K562 (cell line): ENCODE data around the gene CFP. TPM values are rescaled to one million over a fixed set of nuclear protein-coding genes. Genes with fewer than 3 reads are reported as not detected.
A peak's percentile ranks its signal among the peaks of the same experiment; 100 is the strongest.

Experiments used
- ARID1B ChIP-seq: fragments of 450-650 bp; IDR thresholded peaks from 2 replicates; pipeline ENCODE4 v1.6.1; 2016; ENCODE audit warnings: antibody characterized with exemption, mild to moderate bottlenecking, inconsistent platforms
- CEBPG ChIP-seq, 3 experiments: fragments of 200-800 bp in 1 of 3; sonication (Bioruptor generic) in 1 of 3; sonication (generic) in 1 of 3; formaldehyde crosslinking in 1 of 3; IDR thresholded peaks in 2 of 3; conservative IDR thresholded peaks in 1 of 3; 2 replicates each; pipeline versions ENCODE4 v1.6.1 to v1.8.0; 2016 to 2022; ENCODE audit warnings: missing compliant biosample characterization in 2 of 3, missing genetic modification characterization in 2 of 3, mild to moderate bottlenecking in 1 of 3, missing genetic modification reagents in 1 of 3
- ELF1 ChIP-seq: fragments of 200-800 bp; sonication (Bioruptor generic); IDR thresholded peaks from 2 replicates; pipeline ENCODE4 v1.6.1; 2016; ENCODE audit warnings: missing genetic modification characterization, missing compliant biosample characterization
- ESRRA ChIP-seq: fragments of 450-650 bp; IDR thresholded peaks from 2 replicates; pipeline ENCODE4 v1.6.1; 2014; ENCODE audit warnings: low read depth, mild to moderate bottlenecking, moderate library complexity, borderline replicate concordance
- ETV5 ChIP-seq: sonication (generic); formaldehyde crosslinking; IDR thresholded peaks from 2 replicates; pipeline ENCODE4 v1.4.0; 2020; ENCODE audit warnings: low read depth, mild to moderate bottlenecking, missing genetic modification reagents
- GABPA ChIP-seq: fragments of 200-800 bp; sonication (Bioruptor generic); conservative IDR thresholded peaks from 2 replicates; pipeline ENCODE4 v1.6.1; 2016; ENCODE audit warnings: low read depth, missing genetic modification characterization, missing compliant biosample characterization
- MYC ChIP-seq, 2 experiments: fragments of 250-450 bp in 1 of 2; sonication (Bioruptor Pico) in 1 of 2; IDR thresholded peaks; 2 replicates each; pipeline versions ENCODE4 v1.5.1 to v1.6.1; 2012 to 2021; ENCODE audit warnings: low read depth in 2 of 2, borderline replicate concordance in 1 of 2, improper control_type of control experiment in 1 of 2, low read length in 1 of 2, mild to moderate bottlenecking in 1 of 2, moderate library complexity in 1 of 2
- SP1 ChIP-seq: sonication (generic); formaldehyde crosslinking; IDR thresholded peaks from 2 replicates; pipeline ENCODE4 v1.8.1; 2022; ENCODE audit warnings: mild to moderate bottlenecking, missing genetic modification reagents
- SP2 ChIP-seq: IDR thresholded peaks from 2 replicates; pipeline ENCODE4 v1.6.1; 2011; ENCODE audit warnings: mild to moderate bottlenecking, low read depth, low read length, moderate library complexity; ENCODE audit not compliant: poor library complexity, severe bottlenecking; ENCODE audit errors: extremely low read depth
- TCF7 ChIP-seq: sonication (generic); IDR thresholded peaks from 2 replicates; pipeline ENCODE4 v1.6.1; 2016; ENCODE audit warnings: antibody characterized with exemption, borderline replicate concordance
- TOE1 ChIP-seq, 2 experiments: fragments of 450-650 bp in 1 of 2; sonication (generic) in 1 of 2; formaldehyde crosslinking in 1 of 2; IDR thresholded peaks; 2 replicates each; pipeline versions ENCODE4 v1.7.1 to v1.8.0; 2016 to 2022; ENCODE audit warnings: borderline replicate concordance in 2 of 2, mild to moderate bottlenecking in 2 of 2, antibody characterized with exemption in 1 of 2, inconsistent platforms in 1 of 2, low read depth in 1 of 2, missing genetic modification reagents in 1 of 2, moderate library complexity in 1 of 2
- YY1 ChIP-seq, 3 experiments: IDR thresholded peaks; 2 replicates each; pipeline ENCODE4 v1.6.1; 2011; ENCODE audit warnings: low read length in 2 of 3, mild to moderate bottlenecking in 2 of 3, moderate library complexity in 2 of 3, borderline replicate concordance in 1 of 3, control low read depth in 1 of 3, low read depth in 1 of 3; ENCODE audit not compliant: insufficient read depth in 3 of 3, insufficient replicate concordance in 2 of 3, control insufficient read depth in 1 of 3, insufficient read length in 1 of 3; ENCODE audit errors: extremely low read depth in 1 of 3
- ZNF197 ChIP-seq: fragments of 200-800 bp; sonication (Bioruptor generic); IDR thresholded peaks from 2 replicates; pipeline ENCODE4 v1.6.1; 2016; ENCODE audit warnings: low read depth, missing genetic modification characterization, missing compliant biosample characterization
- ZNF239 ChIP-seq: fragments of 250-450 bp; sonication (Bioruptor Pico); IDR thresholded peaks from 2 replicates; pipeline ENCODE4 v1.4.0; 2020; ENCODE audit warnings: mild to moderate bottlenecking
- polyA plus RNA-seq, 8 experiments: library from polyadenylated mRNA; depleted of rRNA in 4 of 8; stranded (reverse) in 5 of 8; unstranded in 3 of 8; fragments of >200 nt; fragmentation: Nextera tagmentation in 2 of 8; fragmentation: Illumina TruSeq in 1 of 8; extraction: Ambion mirVana in 2 of 8; extraction: Trizol in 1 of 8; gene quantifications; 2 replicates each; pipeline versions ENCODE4 v1.2.1 to v1.2.3, GENCODE V29; 2011 to 2014; ENCODE audit warnings: inconsistent platforms in 1 of 8, missing spikeins in 1 of 8
- total RNA-seq, 7 experiments: library from RNA; depleted of rRNA in 6 of 7; stranded (reverse); fragments of >200 nt in 6 of 7; fragmentation: Illumina TruSeq in 2 of 7; extraction: Trizol in 2 of 7; gene quantifications; 2 replicates each; pipeline versions ENCODE4 v1.2.1 to v1.2.3, GENCODE V29; 2011 to 2021; ENCODE audit warnings: low replicate concordance in 1 of 7
- TF ChIP-seq, protein P1 (sequence below): fragments of 450-650 bp; IDR thresholded peaks from 2 replicates; pipeline ENCODE4 v1.6.1; 2016; ENCODE audit warnings: missing biosample characterization, missing genetic modification characterization
- TF ChIP-seq, protein P2 (sequence below): fragments of 450-650 bp; IDR thresholded peaks from 2 replicates; pipeline ENCODE4 v1.6.1; 2016; ENCODE audit warnings: mild to moderate bottlenecking

CFP gene
- total and polyA plus RNA-seq, 9 of the 15 experiments (the other 6 are each of a cell fraction or from before 2014, with no cell fraction given): 0.18 to 2.0 (median 0.55) TPM

DNA sequence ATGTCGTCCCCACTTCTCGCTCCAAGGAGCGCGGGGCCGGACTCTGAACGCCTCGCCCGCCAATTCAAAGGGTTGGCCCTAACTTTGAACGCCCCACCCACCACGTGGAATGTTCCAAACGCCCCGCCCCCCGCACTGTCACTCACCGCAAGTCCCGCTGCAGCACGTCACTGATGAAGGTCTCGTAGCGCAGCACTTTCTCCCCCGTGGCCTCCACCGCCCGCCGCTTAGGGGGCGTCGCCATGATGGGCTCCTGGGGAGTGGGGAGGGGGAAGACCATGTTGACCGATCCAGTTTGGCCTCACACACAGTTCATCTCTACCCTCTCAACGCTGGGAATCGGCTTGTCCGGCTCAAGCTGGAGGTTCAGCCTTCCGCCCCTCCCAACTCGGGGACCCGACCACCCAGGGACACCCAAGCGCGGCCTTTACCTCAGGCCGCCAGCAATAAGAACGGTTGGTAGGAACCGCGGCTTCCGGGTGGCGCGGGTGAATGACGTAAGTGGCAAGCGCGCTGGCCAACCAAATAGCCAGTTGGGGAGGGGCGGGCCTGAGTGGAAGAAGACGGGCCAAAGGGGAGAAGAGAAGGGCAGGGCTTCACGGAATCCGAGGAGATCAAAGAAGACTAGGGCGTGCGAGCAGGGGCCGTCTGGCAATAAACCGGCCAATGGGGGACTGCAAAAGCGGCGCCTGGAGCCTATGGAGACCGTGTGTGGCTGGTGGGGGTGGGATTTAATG, 29.1 kb upstream of the CFP start, which contains the start of gene UXT (continued):
- TF ChIP-seq CEBPG (CRISPR knock-in tag; IDR thresholded peaks at IDR 0.05): no peak
- TF ChIP-seq CEBPG (tag; conservative IDR thresholded peaks at IDR 0.05 in 1 of 2, IDR thresholded peaks at IDR 0.05 in 1 of 2): no peak
- TF ChIP-seq YY1 (IDR thresholded peaks at IDR 0.05; ENCODE audit: borderline replicate concordance in 1 of 3, control insufficient read depth in 1 of 3, extremely low read depth in 1 of 3, insufficient read depth in 3 of 3, insufficient read length in 1 of 3, insufficient replicate concordance in 2 of 3, low read depth in 1 of 3, low read length in 2 of 3): peak in 2 of 3 experiments; percentile 54 to 81
- peak; percentile 96 for TF ChIP-seq TCF7
- peak; percentile 98 for TF ChIP-seq ELF1 (tag)
- TF ChIP-seq MYC (IDR thresholded peaks at IDR 0.05; ENCODE audit: low read depth, low read length): peak; percentile 87
- peak; percentile 59; the same call in 1 of the 2 replicates for TF ChIP-seq MYC (CRISPR knock-in tag; IDR thresholded peaks at IDR 0.05; ENCODE audit: borderline replicate concordance, low read depth)
- TF ChIP-seq TOE1 (IDR thresholded peaks at IDR 0.05; ENCODE audit: borderline replicate concordance): peak; percentile 78; the same call in 1 of the 2 replicates
- no peak for TF ChIP-seq TOE1 (CRISPR knock-in tag; IDR thresholded peaks at IDR 0.05; ENCODE audit: borderline replicate concordance, low read depth)
- TF ChIP-seq SP1 (CRISPR knock-in tag): peak; percentile 88
- TF ChIP-seq, protein P1, sequence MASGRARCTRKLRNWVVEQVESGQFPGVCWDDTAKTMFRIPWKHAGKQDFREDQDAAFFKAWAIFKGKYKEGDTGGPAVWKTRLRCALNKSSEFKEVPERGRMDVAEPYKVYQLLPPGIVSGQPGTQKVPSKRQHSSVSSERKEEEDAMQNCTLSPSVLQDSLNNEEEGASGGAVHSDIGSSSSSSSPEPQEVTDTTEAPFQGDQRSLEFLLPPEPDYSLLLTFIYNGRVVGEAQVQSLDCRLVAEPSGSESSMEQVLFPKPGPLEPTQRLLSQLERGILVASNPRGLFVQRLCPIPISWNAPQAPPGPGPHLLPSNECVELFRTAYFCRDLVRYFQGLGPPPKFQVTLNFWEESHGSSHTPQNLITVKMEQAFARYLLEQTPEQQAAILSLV (tag): no peak
- TF ChIP-seq ETV5 (CRISPR knock-in tag): peak; percentile 10; the same call in 1 of the 2 replicates
- TF ChIP-seq ZNF239 (CRISPR knock-in tag): no peak
- 0 out of 2 replicates have a peak, but pooled peaks have one; percentile 24 for TF ChIP-seq ARID1B
- TF ChIP-seq, protein P2, sequence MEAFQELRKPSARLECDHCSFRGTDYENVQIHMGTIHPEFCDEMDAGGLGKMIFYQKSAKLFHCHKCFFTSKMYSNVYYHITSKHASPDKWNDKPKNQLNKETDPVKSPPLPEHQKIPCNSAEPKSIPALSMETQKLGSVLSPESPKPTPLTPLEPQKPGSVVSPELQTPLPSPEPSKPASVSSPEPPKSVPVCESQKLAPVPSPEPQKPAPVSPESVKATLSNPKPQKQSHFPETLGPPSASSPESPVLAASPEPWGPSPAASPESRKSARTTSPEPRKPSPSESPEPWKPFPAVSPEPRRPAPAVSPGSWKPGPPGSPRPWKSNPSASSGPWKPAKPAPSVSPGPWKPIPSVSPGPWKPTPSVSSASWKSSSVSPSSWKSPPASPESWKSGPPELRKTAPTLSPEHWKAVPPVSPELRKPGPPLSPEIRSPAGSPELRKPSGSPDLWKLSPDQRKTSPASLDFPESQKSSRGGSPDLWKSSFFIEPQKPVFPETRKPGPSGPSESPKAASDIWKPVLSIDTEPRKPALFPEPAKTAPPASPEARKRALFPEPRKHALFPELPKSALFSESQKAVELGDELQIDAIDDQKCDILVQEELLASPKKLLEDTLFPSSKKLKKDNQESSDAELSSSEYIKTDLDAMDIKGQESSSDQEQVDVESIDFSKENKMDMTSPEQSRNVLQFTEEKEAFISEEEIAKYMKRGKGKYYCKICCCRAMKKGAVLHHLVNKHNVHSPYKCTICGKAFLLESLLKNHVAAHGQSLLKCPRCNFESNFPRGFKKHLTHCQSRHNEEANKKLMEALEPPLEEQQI: peak; percentile 90
- TF ChIP-seq GABPA: peak; percentile 68
- peak; percentile 42 for TF ChIP-seq SP2
- TF ChIP-seq ESRRA: peak; percentile 54; the same call in 1 of the 2 replicates
- TF ChIP-seq ZNF197: no peak
